ENCODE results near the gene TTLL1.

TTLL1 gene

DNA sequence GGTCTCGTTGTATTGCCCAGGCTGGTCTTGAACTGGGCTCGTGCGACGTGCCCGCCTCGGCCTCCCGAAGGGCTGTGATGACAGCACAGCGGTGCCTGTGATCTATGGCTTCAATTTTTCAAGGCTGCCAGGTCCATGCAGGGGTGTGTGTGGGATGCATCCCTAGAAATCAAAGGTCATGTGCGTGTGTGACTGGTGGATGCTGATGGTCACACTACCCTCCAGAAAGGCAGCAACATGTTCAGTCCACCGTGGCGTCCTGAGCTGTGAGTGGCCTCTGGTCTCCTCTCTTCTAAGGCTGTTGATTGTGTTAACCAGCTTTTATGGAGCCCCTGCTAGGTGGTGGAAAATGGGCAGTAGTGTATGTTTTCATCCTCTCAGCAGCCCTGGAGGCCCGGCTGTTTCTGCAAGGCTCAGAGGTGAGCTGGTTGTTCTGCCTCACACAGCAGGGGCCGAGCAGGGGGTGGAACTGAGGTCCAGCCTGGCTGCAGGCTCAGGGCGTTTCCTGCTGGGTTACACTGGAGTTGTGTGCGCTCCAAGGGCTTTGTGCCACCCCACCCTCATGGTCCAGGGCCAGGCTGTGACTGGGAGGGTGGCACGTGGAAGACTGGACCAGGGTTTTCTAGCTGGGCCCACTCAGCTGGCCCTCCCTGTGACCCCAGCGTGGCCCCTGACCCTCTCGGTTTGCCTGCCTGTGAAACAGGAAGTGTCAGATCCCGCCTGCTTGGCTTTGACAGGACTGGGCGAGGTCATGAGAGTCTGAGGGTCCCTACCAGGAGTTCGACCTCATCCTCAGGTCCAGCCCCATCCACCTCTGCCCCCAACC is 29.0 kb upstream of the TTLL1 start:
- TF ChIP-seq, protein P1, sequence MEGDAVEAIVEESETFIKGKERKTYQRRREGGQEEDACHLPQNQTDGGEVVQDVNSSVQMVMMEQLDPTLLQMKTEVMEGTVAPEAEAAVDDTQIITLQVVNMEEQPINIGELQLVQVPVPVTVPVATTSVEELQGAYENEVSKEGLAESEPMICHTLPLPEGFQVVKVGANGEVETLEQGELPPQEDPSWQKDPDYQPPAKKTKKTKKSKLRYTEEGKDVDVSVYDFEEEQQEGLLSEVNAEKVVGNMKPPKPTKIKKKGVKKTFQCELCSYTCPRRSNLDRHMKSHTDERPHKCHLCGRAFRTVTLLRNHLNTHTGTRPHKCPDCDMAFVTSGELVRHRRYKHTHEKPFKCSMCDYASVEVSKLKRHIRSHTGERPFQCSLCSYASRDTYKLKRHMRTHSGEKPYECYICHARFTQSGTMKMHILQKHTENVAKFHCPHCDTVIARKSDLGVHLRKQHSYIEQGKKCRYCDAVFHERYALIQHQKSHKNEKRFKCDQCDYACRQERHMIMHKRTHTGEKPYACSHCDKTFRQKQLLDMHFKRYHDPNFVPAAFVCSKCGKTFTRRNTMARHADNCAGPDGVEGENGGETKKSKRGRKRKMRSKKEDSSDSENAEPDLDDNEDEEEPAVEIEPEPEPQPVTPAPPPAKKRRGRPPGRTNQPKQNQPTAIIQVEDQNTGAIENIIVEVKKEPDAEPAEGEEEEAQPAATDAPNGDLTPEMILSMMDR (IDR thresholded peaks at IDR 0.05), result no peak

DNA sequence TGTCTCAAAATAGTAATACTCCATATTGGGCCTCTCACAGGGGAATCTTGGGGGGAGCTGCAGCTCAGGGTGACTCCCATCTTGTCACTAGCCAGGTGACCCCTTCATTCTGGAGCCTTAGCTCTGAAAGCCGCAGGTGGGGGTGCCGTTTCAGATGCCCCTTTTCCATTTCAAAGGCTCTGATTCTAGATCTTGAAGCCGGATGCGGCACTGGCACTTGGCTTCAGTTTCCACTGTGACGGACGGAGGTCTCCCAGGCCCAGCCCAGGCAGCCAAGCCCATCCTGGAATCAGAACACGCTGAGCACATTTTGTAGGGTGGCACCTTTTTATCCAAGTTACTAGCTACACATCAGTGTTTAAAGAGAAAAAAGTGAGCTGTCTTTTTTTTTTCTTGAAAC is 27.7 kb upstream of the TTLL1 start:
- TF ChIP-seq, protein P1 (IDR thresholded peaks at IDR 0.05), result no peak

DNA sequence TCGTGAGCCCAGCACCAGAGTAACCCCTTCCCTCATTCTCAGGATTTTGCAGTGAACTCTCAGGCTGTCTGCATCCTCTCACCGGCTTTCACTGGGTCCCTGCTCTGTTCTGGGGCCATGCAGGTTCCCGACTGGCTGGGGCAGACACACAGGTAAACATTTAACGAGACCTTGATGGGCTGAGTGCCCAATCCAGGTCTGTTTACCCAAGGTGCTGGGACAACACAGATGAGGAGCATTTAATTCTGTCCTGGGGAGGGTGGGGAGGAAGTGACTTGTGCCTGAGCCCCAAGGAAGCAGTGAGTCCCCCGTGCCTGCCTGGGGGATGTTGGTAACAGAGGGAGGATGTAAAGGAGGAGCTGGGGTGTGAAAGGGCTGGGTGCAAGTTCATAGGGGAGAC is 25.8 kb upstream of the TTLL1 start:
- TF ChIP-seq, protein P1 (IDR thresholded peaks at IDR 0.05), result no peak

DNA sequence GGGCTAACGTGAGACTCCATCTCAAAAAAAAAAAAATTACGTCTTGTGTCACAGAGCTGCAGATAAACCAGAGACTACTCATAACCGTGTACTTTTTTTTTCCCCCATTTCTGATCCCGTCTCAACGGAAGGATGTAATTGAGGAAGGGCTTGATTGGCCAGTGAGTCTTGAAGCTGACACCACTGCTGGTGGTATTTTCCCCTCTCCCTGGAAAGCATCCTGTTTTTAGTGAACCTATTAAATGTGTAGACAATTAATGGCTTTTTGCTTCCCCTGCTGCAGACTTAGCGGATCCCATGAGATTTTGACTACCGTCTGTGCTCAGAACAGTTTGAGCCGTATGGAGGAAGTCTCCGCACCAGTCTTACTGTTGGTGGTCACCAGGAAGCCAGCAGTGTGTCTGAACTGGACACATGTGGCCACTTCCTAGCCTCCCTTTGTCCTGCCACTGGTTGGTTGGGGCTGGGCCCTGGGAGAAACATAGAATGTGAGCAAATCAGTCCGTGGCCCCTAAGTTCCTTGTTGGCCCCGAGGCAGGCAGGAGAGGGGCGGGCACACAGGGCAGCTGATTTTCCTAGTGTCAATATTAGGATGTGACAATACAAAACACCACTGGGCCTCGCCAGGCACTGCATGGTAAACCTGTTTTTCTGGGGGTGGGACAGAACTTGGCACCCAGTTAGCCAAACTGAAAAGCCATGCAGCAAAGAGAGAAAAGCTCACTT is 24.5 kb upstream of the TTLL1 start:
- TF ChIP-seq, protein P1 (IDR thresholded peaks at IDR 0.05), result no peak

DNA sequence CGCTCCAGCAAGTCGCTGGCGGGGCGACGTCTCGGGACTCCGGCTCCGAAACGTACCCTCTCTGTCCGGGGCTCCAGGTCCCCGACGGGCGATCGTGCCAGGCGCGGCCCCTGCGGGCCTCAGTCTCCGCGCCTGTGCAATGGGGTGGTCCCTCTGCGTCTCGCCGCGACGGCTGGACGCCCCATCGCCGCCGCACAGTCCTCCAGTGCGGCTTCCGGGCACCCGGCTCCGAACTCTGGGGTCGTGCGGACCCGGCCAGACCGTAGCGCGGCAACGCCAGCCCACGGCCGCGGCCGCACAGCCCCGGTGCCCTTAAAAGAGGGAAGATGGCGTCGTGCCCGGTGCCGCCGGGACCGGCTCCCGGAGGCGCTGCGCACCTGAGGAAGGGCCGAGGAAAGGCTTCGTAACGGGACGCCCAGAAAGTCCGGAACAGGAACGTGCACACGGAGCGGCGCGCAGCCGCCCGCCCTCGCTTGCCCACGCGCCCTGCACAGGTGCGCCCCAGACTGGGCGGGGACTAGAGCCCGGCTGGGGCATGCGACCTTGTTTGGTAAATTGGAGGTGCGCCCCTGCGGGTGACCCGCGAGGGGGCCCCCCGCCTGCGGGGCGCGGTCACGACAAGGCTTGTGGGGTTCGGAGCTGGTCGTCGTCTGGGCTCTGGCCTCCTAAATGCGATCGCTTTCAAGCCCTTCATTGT is 21.9 kb upstream of the TTLL1 start:
- TF ChIP-seq, protein P1 (IDR thresholded peaks at IDR 0.05), result no peak

DNA sequence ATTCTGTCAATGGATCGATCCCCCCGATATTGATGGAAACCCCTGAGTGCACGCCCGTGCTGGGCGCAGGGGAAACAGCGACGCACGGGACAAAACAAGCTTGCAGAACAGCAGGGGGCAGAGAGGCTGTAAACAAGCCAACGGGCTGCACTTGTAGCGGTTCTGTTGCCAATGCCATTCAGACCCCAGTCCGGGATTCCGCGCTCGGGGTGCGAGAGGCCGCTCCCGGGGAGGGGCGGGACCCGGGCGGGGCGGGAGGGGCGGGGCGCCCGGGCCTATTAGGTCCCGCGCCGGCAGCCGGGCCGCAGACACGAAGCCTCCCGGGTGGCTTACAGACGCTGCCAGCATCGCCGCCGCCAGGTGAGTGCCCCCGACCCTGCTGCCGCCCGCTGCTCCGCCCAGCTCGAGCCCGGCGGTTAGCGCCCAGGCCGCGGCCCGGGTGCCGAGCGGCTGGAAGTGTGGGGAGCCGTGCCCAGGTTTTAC is 21.3 kb upstream of the TTLL1 start, which contains the start of gene BIK:
TSS of gene BIK (plus strand) at position 307 of the 483 bp plus-strand sequence. CDS start 13,273 bp downstream, outside the sequence.
- TF ChIP-seq, protein P1 (IDR thresholded peaks at IDR 0.05), result no peak; the same call in 1 of the 2 replicates

DNA sequence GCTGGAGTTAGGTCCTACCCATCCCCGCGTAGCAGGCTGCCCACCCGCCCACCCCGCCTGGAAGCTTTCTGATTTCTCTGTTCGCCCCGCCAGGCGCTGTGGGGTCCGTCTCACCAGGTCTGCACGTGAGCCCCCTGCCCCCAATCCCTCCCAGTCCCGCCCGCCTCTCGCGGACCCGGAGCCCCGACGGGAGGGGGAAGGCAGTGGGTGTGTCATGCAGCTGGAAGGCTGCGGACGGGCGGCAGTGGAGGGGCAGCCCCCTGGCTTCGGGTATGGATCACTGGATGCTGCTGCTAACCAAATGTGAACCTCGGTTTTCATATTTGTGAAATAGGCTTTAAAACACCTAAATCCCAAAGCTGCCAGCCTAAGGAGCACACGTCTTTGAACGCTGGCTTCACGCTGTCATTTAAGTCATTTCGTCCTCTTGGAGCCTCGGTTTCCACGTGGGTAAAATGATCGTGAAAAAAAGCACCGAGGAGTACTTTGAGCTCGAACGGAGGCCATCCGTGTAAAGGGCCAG is 20.8 kb upstream of the TTLL1 start:
- TF ChIP-seq, protein P1 (IDR thresholded peaks at IDR 0.05), result no peak

Data from LNCAP (cell line).